ENCODE measurements around the gene GPR158.

GPR158 gene

GRCh38 chr10:25441270-25441669 is 266.5 kb downstream of the GPR158 start:
- no peak for DNase-seq

GRCh38 chr10:25444266-25444665 is 269.5 kb downstream of the GPR158 start:
- DNase-seq = no peak

- DNase-seq = no peak
Measured at GRCh38 chr10:25451401-25451800, 276.6 kb downstream of the GPR158 start.

- no peak for DNase-seq
Measured at GRCh38 chr10:25453619-25454018, 278.8 kb downstream of the GPR158 start.

- DNase-seq = no peak
Measured at GRCh38 chr10:25455980-25456567, 281.3 kb downstream of the GPR158 start.

- DNase-seq = no peak
Measured at GRCh38 chr10:25457552-25457951, 282.8 kb downstream of the GPR158 start.

GRCh38 chr10:25465582-25466372 is 291.0 kb downstream of the GPR158 start:
- DNase-seq = no peak

- no peak for DNase-seq
Measured at GRCh38 chr10:25467881-25468280, 293.1 kb downstream of the GPR158 start.

GRCh38 chr10:25481467-25481866 is 306.7 kb downstream of the GPR158 start:
- no peak for DNase-seq

- no peak for DNase-seq
Measured at GRCh38 chr10:25483999-25484398, 309.2 kb downstream of the GPR158 start.

GRCh38 chr10:25487266-25487665 is 312.5 kb downstream of the GPR158 start:
- no peak for DNase-seq

- no peak for DNase-seq
Measured at GRCh38 chr10:25492040-25492439, 317.2 kb downstream of the GPR158 start.

- DNase-seq = no peak
Measured at GRCh38 chr10:25492680-25493079, 317.9 kb downstream of the GPR158 start.

GRCh38 chr10:25493122-25493893 is 318.5 kb downstream of the GPR158 start:
- DNase-seq = no peak

GRCh38 chr10:25497246-25497645 is 322.4 kb downstream of the GPR158 start:
- no peak for DNase-seq

- no peak for DNase-seq
Measured at GRCh38 chr10:25498645-25499044, 323.8 kb downstream of the GPR158 start.

GRCh38 chr10:25501912-25502311 is 327.1 kb downstream of the GPR158 start:
- DNase-seq = no peak

GRCh38 chr10:25502453-25502852 is 327.7 kb downstream of the GPR158 start:
- no peak for DNase-seq

- no peak for DNase-seq
Measured at GRCh38 chr10:25504306-25504705, 329.5 kb downstream of the GPR158 start.

GRCh38 chr10:25504838-25505237 is 330.0 kb downstream of the GPR158 start:
- no peak for DNase-seq

GRCh38 chr10:25505466-25505865 is 330.7 kb downstream of the GPR158 start:
- no peak for DNase-seq

- DNase-seq = no peak
Measured at GRCh38 chr10:25506821-25507335, 332.1 kb downstream of the GPR158 start.

GRCh38 chr10:25508112-25508815 is 333.5 kb downstream of the GPR158 start:
- no peak for DNase-seq
